ENCODE data around the gene GRIP2.

GRIP2 gene

GRCh38 chr3:14546041-14546440 lies 5.9 kb upstream of the GRIP2 start:
- H3K4me3 ChIP-seq (ENCODE audit: low read depth, low read length, poor library complexity, severe bottlenecking) = no peak overlapping the region
- peaks cover 8% of the 10 kb centered on the region; the same call in 1 of the 2 replicates for H3K27me3 ChIP-seq (ENCODE audit: insufficient read depth, low read length)
- no peaks in the 10 kb centered on the region for H3K36me3 ChIP-seq (ENCODE audit: insufficient read depth, low read length)
- no peaks in the 10 kb centered on the region for H3K9me3 ChIP-seq (ENCODE audit: low read length)
- no peaks in the 10 kb centered on the region for H3K79me2 ChIP-seq (ENCODE audit: insufficient read depth, low read length)
- no peak overlapping the region for H3K9ac ChIP-seq (ENCODE audit: low read length)
- H3K27ac ChIP-seq (ENCODE audit: low read depth, low read length, poor library complexity, severe bottlenecking) = no peak overlapping the region
- H2AFZ ChIP-seq (ENCODE audit: low read length) = no peak overlapping the region
- no peaks in the 10 kb centered on the region for H3F3A ChIP-seq (ENCODE audit: insufficient read depth, low read length)
- no peak overlapping the region for H3K4me2 ChIP-seq (ENCODE audit: low read length)
- H3K9me2 ChIP-seq (ENCODE audit: low read depth, low read length) = no peaks in the 10 kb centered on the region
- no peaks in the 10 kb centered on the region for H4K20me1 ChIP-seq (ENCODE audit: insufficient read depth, low read length)
- H3K4me1 ChIP-seq (ENCODE audit: insufficient read depth, low read length, severe bottlenecking) = no peaks in the 10 kb centered on the region
- TF ChIP-seq CTCF (IDR thresholded peaks at IDR 0.05; ENCODE audit: low read length) (no peak), EZH2 (IDR thresholded peaks at IDR 0.05; ENCODE audit: borderline replicate concordance, low read length) (no peak)

- no peaks in the 10 kb centered on the region for H3K9me3 ChIP-seq (ENCODE audit: low read length)
These were observed 5.1 kb upstream of the GRIP2 start for GRCh38 chr3:14545251-14545635.

GRCh38 chr3:14544282-14545250 lies 4.4 kb upstream of the GRIP2 start:
- Histone ChIP-seq H3K27me3 (ENCODE audit: insufficient read depth, low read length) (peaks cover 8% of the 10 kb centered on the region; the same call in 1 of the 2 replicates), H3K79me2 (ENCODE audit: insufficient read depth, low read length) (no peaks in the 10 kb centered on the region), H2AFZ (ENCODE audit: low read length) (no peak overlapping the region), H3K4me3 (ENCODE audit: low read depth, low read length, poor library complexity, severe bottlenecking) (no peak overlapping the region), H3F3A (ENCODE audit: insufficient read depth, low read length) (no peaks in the 10 kb centered on the region), H4K20me1 (ENCODE audit: insufficient read depth, low read length) (no peaks in the 10 kb centered on the region), H3K4me2 (ENCODE audit: low read length) (no peak overlapping the region), H3K9me2 (ENCODE audit: low read depth, low read length) (no peaks in the 10 kb centered on the region), H3K9me3 (ENCODE audit: low read length) (no peaks in the 10 kb centered on the region), H3K27ac (ENCODE audit: low read depth, low read length, poor library complexity, severe bottlenecking) (no peak overlapping the region), H3K36me3 (ENCODE audit: insufficient read depth, low read length) (no peaks in the 10 kb centered on the region), H3K9ac (ENCODE audit: low read length) (no peak overlapping the region), H3K4me1 (ENCODE audit: insufficient read depth, low read length, severe bottlenecking) (no peaks in the 10 kb centered on the region)
- TF ChIP-seq CTCF (IDR thresholded peaks at IDR 0.05; ENCODE audit: low read length) = no peak; the same call in 1 of the 2 replicates
- TF ChIP-seq EZH2 (IDR thresholded peaks at IDR 0.05; ENCODE audit: borderline replicate concordance, low read length) = no peak

More at GRCh38 chr3:14545251-14545635, 5.1 kb upstream of the GRIP2 start:
- Histone ChIP-seq H3K9me2 (ENCODE audit: low read depth, low read length) (no peaks in the 10 kb centered on the region), H3F3A (ENCODE audit: insufficient read depth, low read length) (no peaks in the 10 kb centered on the region), H3K36me3 (ENCODE audit: insufficient read depth, low read length) (no peaks in the 10 kb centered on the region), H3K27me3 (ENCODE audit: insufficient read depth, low read length) (peaks cover 8% of the 10 kb centered on the region; the same call in 1 of the 2 replicates), H3K4me1 (ENCODE audit: insufficient read depth, low read length, severe bottlenecking) (no peaks in the 10 kb centered on the region), H2AFZ (ENCODE audit: low read length) (no peak overlapping the region), H4K20me1 (ENCODE audit: insufficient read depth, low read length) (no peaks in the 10 kb centered on the region), H3K79me2 (ENCODE audit: insufficient read depth, low read length) (no peaks in the 10 kb centered on the region), H3K27ac (ENCODE audit: low read depth, low read length, poor library complexity, severe bottlenecking) (no peak overlapping the region), H3K9ac (ENCODE audit: low read length) (no peak overlapping the region), H3K4me2 (ENCODE audit: low read length) (no peak overlapping the region), H3K4me3 (ENCODE audit: low read depth, low read length, poor library complexity, severe bottlenecking) (no peak overlapping the region)
- TF ChIP-seq EZH2 (IDR thresholded peaks at IDR 0.05; ENCODE audit: borderline replicate concordance, low read length) (no peak), CTCF (IDR thresholded peaks at IDR 0.05; ENCODE audit: low read length) (no peak)

Measured in OCI-LY1 (cell line).